ENCODE measurements around the gene SUGCT.
"Not testable (repeated sequence)": the region's sequence is repeated elsewhere in the genome, so short reads cannot be mapped to it uniquely, and the experiment has no call there.

SUGCT gene

DNA sequence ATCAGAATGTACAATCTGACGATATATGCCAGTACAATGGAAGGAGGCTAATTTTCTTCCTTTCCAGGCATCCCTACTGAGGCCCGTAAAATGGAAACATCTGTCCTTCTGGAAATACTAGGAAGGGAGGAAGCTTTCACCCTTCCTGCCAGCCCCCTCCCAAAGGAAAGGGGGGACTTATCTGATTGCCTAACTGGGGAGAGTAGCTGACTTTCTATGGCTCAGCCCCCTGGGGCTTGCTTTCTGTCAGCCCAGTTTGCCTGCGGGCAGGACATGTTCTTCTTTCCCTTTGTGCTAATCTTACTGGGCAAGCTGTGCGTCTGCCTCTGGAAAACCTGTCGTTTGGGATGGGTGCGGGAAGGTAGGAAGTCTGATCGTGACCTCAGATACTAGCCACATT is 508.9 kb downstream of the SUGCT start:
- H3K4me3 ChIP-seq (replicated peaks; ENCODE audit: low read depth, low read length), result no peak overlapping the region
- TF ChIP-seq, protein P1, sequence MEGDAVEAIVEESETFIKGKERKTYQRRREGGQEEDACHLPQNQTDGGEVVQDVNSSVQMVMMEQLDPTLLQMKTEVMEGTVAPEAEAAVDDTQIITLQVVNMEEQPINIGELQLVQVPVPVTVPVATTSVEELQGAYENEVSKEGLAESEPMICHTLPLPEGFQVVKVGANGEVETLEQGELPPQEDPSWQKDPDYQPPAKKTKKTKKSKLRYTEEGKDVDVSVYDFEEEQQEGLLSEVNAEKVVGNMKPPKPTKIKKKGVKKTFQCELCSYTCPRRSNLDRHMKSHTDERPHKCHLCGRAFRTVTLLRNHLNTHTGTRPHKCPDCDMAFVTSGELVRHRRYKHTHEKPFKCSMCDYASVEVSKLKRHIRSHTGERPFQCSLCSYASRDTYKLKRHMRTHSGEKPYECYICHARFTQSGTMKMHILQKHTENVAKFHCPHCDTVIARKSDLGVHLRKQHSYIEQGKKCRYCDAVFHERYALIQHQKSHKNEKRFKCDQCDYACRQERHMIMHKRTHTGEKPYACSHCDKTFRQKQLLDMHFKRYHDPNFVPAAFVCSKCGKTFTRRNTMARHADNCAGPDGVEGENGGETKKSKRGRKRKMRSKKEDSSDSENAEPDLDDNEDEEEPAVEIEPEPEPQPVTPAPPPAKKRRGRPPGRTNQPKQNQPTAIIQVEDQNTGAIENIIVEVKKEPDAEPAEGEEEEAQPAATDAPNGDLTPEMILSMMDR (IDR thresholded peaks at IDR 0.05; ENCODE audit: low read depth, low read length, missing control alignments), result no peak
- no peak for DNase-seq (ENCODE audit: extremely low read depth, low read depth)

DNA sequence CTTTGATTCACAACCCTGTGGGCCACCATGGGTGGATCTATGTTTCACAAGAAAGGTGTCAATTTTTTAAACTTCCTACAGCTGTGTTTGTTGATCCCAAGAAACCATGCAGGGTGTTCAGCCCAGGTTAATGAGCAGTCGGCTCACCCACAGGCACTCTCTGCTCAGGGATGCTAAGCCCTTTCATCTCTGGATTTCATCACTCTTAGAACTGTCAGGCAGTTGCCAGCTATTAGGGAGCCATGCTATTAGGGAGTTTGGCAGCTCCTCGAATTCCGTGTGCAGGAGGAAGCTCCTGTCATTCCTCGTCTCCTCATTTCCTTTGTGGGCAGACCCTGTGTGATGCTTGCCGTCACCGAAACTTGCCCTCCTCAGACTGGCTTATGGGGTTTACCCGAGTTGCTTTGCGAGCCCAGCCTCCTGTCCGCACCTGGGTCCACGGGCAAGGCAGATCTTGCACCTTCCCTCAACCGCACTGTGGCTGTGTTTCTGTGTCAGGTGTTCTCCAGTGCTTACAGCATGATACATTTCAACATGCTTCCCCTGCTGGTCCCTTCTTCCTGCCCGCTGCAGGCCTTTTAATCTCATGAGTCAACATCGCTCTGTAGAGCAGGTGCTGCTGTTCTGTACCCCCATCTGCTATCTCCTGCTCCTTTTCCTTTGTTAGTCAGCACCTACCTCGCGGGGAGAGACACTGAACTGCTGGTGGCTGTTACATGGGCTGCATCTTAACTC is 509.8 kb downstream of the SUGCT start:
- H3K4me3 ChIP-seq (replicated peaks; ENCODE audit: low read depth, low read length), result no peak overlapping the region
- TF ChIP-seq, protein P1 (IDR thresholded peaks at IDR 0.05; ENCODE audit: low read depth, low read length, missing control alignments), result no peak
- DNase-seq (ENCODE audit: extremely low read depth, low read depth), result no peak

- no peak overlapping the region for H3K4me3 ChIP-seq (replicated peaks; ENCODE audit: low read depth, low read length)
- TF ChIP-seq, protein P1 (IDR thresholded peaks at IDR 0.05; ENCODE audit: low read depth, low read length, missing control alignments), result no peak
- no peak for DNase-seq (ENCODE audit: extremely low read depth, low read depth)
These were observed 510.4 kb downstream of the SUGCT start for GRCh38 chr7:40645197-40645596.

- TF ChIP-seq, protein P1 (IDR thresholded peaks at IDR 0.05; ENCODE audit: low read depth, low read length, missing control alignments), result no peak
- no peak for DNase-seq (ENCODE audit: extremely low read depth, low read depth)
These were observed 511.9 kb downstream of the SUGCT start for GRCh38 chr7:40646717-40647116.

GRCh38 chr7:40647719-40648118 is 512.9 kb downstream of the SUGCT start:
- H3K4me3 ChIP-seq (replicated peaks; ENCODE audit: low read depth, low read length), result no peak overlapping the region
- TF ChIP-seq, protein P1 (IDR thresholded peaks at IDR 0.05; ENCODE audit: low read depth, low read length, missing control alignments), result no peak
- no peak for DNase-seq (ENCODE audit: extremely low read depth, low read depth)

More at GRCh38 chr7:40646717-40647116, 511.9 kb downstream of the SUGCT start:
- no peak overlapping the region for H3K4me3 ChIP-seq (replicated peaks; ENCODE audit: low read depth, low read length)

DNA sequence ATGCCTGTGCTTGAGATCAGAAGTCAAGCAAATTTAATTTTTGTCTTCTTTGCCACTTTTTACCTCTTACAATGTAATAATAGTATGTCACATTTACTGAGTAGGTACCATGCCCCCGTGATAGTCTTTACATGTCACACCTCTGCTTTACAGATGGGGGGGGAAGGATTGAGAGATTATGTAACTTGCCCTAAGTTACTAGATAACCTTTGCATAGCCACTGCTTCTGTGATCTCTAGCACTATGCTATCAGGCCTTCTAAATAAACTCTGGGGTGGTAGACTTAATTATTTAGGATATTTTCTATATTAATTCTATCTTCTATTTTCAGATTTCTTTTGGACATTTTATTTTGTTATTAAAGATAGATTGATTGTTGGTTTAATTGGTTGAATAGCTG is 514.4 kb downstream of the SUGCT start:
- TF ChIP-seq, protein P1 (IDR thresholded peaks at IDR 0.05; ENCODE audit: low read depth, low read length, missing control alignments), result no peak

DNA sequence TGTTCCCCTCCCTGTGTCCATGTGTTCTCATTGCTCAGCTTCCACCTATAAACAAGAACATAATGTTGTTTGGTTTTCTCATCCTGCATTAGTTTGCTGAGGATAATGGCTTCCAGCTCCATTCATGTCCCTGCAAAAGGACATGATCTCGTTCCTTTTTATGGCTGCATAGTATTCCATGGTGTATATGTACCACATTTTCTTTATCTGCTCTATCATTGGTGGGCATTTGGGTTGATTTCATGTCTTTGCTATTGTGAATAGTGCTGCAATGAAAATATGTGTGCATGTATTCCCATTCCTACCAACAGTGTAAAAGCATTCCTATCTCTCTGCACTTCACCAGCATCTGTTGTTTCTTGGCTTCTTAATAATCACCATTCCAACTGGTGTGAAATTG is 516.1 kb downstream of the SUGCT start:
- DNase-seq (ENCODE audit: extremely low read depth, low read depth); H3K4me3 ChIP-seq (replicated peaks; ENCODE audit: low read depth, low read length): not testable (repeated sequence)

More for the DNA sequence above, 514.4 kb downstream of the SUGCT start:
- no peak overlapping the region for H3K4me3 ChIP-seq (replicated peaks; ENCODE audit: low read depth, low read length)
- DNase-seq (ENCODE audit: extremely low read depth, low read depth), result no peak
